K562 (cell line): ENCODE measurements around the gene METTL14.

ENCODE experiments used
- IRF2 ChIP-seq: sonication (generic); formaldehyde crosslinking; IDR thresholded peaks from 2 replicates; pipeline ENCODE4 v1.8.1; 2022; ENCODE audit warnings: mild to moderate bottlenecking, missing genetic modification reagents
- JUND ChIP-seq, 2 experiments: IDR thresholded peaks; 2 replicates in 1 of 2; 3 replicates in 1 of 2; pipeline ENCODE4 v1.6.1; 2011; ENCODE audit warnings: borderline replicate concordance in 2 of 2, low read depth in 2 of 2, low read length in 2 of 2, improper control_type of control experiment in 1 of 2, missing biosample characterization in 1 of 2, missing genetic modification characterization in 1 of 2, missing genetic modification reagents in 1 of 2
- MAFK ChIP-seq: IDR thresholded peaks from 2 replicates; pipeline ENCODE4 v1.6.1; 2011; ENCODE audit warnings: low read length, improper control_type of control experiment
- NFXL1 ChIP-seq: fragments of 450-650 bp; formaldehyde crosslinking; IDR thresholded peaks from 2 replicates; pipeline ENCODE4 v1.4.0; 2021; ENCODE audit warnings: mild to moderate bottlenecking
- SMARCA4 ChIP-seq: fragments of 450-650 bp; IDR thresholded peaks from 2 replicates; pipeline ENCODE4 v1.6.1; 2016
- ZSCAN32 ChIP-seq: fragments of 450-650 bp; formaldehyde crosslinking; IDR thresholded peaks from 2 replicates; pipeline ENCODE4 v1.4.0; 2020; ENCODE audit warnings: mild to moderate bottlenecking, moderate library complexity
- TF ChIP-seq, protein P1 (sequence below): fragments of 250-450 bp; sonication (Bioruptor Pico); IDR thresholded peaks from 2 replicates; pipeline ENCODE4 v1.4.0; 2020; ENCODE audit warnings: mild to moderate bottlenecking, moderate library complexity
- TF ChIP-seq, protein P2 (sequence below), 3 experiments: IDR thresholded peaks in 2 of 3; conservative IDR thresholded peaks in 1 of 3; 2 replicates each; pipeline ENCODE4 v1.5.1; 2011 to 2012; ENCODE audit warnings: low read length in 3 of 3, mild to moderate bottlenecking in 3 of 3, control low read depth in 2 of 3, improper control_type of control experiment in 1 of 3, inconsistent platforms in 1 of 3, low read depth in 1 of 3, mixed read lengths in 1 of 3, moderate library complexity in 1 of 3; ENCODE audit not compliant: insufficient read depth in 2 of 3

DNA sequence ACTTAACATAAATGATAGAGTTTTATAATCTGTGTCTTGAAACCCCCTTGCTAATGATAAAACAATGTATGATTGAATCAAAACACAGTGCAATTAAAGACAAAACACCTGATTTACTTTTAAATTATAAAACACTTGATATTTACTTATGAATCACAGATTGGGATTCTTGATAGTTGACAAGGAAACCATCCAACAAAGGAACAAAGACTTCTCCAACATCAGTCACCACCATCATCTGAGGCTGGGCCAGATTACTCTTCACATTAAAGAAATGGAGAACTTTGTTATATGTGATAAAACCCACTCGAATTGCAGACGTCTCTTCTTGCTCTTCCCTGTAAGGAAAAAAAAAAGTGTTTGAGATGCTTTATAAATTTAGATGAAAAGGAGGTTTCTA lies 67.4 kb downstream of the METTL14 start:
- TF ChIP-seq SMARCA4: no peak
- TF ChIP-seq, protein P1, sequence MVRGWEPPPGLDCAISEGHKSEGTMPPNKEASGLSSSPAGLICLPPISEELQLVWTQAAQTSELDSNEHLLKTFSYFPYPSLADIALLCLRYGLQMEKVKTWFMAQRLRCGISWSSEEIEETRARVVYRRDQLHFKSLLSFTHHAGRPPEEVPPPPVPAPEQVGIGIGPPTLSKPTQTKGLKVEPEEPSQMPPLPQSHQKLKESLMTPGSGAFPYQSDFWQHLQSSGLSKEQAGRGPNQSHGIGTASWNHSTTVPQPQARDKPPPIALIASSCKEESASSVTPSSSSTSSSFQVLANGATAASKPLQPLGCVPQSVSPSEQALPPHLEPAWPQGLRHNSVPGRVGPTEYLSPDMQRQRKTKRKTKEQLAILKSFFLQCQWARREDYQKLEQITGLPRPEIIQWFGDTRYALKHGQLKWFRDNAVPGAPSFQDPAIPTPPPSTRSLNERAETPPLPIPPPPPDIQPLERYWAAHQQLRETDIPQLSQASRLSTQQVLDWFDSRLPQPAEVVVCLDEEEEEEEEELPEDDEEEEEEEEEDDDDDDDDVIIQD (CRISPR knock-in tag): no peak
- no peak for TF ChIP-seq IRF2
- TF ChIP-seq ZSCAN32: no peak
- TF ChIP-seq, protein P2, sequence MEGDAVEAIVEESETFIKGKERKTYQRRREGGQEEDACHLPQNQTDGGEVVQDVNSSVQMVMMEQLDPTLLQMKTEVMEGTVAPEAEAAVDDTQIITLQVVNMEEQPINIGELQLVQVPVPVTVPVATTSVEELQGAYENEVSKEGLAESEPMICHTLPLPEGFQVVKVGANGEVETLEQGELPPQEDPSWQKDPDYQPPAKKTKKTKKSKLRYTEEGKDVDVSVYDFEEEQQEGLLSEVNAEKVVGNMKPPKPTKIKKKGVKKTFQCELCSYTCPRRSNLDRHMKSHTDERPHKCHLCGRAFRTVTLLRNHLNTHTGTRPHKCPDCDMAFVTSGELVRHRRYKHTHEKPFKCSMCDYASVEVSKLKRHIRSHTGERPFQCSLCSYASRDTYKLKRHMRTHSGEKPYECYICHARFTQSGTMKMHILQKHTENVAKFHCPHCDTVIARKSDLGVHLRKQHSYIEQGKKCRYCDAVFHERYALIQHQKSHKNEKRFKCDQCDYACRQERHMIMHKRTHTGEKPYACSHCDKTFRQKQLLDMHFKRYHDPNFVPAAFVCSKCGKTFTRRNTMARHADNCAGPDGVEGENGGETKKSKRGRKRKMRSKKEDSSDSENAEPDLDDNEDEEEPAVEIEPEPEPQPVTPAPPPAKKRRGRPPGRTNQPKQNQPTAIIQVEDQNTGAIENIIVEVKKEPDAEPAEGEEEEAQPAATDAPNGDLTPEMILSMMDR (IDR thresholded peaks at IDR 0.05 in 2 of 3, conservative IDR thresholded peaks at IDR 0.05 in 1 of 3; ENCODE audit: insufficient read depth in 2 of 3, low read depth in 1 of 3, low read length in 3 of 3): no peak
- no peak for TF ChIP-seq JUND (IDR thresholded peaks at IDR 0.05; ENCODE audit: borderline replicate concordance, low read depth, low read length)
- no peak for TF ChIP-seq JUND (tag; IDR thresholded peaks at IDR 0.05; ENCODE audit: borderline replicate concordance, low read depth, low read length)
- TF ChIP-seq MAFK: no peak
- TF ChIP-seq NFXL1 (CRISPR knock-in tag): no peak
